ENCODE data around the gene CR1. TPM values are rescaled to one million over a fixed set of nuclear protein-coding genes. Genes with fewer than 3 reads are reported as not detected.

Gene CR1
- total and polyA plus RNA-seq, 2 of the 8 experiments (the other 6 are each of a cell fraction or from before 2014, with no cell fraction given): 0.15 to 0.22 TPM

DNA sequence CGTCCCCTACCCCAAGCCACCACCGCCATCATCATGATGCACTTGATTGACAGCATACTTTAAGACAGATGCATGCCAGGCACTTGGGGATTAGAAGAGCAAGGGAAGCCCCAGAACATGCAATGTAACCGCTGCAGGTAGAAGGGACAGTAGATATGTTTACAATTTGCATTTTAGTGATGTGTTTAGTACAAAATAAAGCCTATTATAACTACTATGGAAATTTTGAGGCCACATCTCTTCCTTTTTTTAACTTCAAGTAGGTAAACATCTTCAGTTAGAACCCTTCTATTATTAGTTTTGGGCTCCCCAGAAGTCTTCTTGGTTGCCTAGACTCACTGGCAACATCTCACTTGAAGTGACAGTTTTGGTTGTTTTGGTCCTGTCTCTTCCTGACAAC, 174.2 kb downstream of the CR1 start:
- Histone ChIP-seq H2AK5ac (ENCODE audit: low read depth, low read length) (no peak overlapping the region), H3K56ac (replicated peaks; ENCODE audit: insufficient read length, low read depth, low read length) (no peak overlapping the region)
- no peak for TF ChIP-seq ASH2L (IDR thresholded peaks at IDR 0.05; ENCODE audit: low read length)
- no peak for TF ChIP-seq PHF8 (conservative IDR thresholded peaks at IDR 0.05; ENCODE audit: low read depth, low read length)
- TF ChIP-seq TAF7 (optimal IDR thresholded peaks at IDR 0.05; ENCODE audit: borderline replicate concordance, low read depth, low read length): no peak
- no peak for TF ChIP-seq CTBP2 (IDR thresholded peaks at IDR 0.05; ENCODE audit: borderline replicate concordance, insufficient read depth, insufficient read length, low read length)
- no peak for TF ChIP-seq RNF2 (IDR thresholded peaks at IDR 0.05; ENCODE audit: borderline replicate concordance, low read depth, low read length, missing control alignments, poor library complexity, severe bottlenecking)
- no peak for TF ChIP-seq RBBP5 (IDR thresholded peaks at IDR 0.05; ENCODE audit: borderline replicate concordance, low read depth, low read length)
- no peak for TF ChIP-seq POLR2A (IDR thresholded peaks at IDR 0.05; ENCODE audit: control extremely low read depth in 1 of 2, low read depth in 2 of 2, low read length in 2 of 2)
- TF ChIP-seq POLR2AphosphoS5 (IDR thresholded peaks at IDR 0.05; ENCODE audit: low read depth, low read length): no peak
- no peak for TF ChIP-seq KDM4A (IDR thresholded peaks at IDR 0.05; ENCODE audit: low read depth, low read length, severe bottlenecking)
- TF ChIP-seq, protein P1, sequence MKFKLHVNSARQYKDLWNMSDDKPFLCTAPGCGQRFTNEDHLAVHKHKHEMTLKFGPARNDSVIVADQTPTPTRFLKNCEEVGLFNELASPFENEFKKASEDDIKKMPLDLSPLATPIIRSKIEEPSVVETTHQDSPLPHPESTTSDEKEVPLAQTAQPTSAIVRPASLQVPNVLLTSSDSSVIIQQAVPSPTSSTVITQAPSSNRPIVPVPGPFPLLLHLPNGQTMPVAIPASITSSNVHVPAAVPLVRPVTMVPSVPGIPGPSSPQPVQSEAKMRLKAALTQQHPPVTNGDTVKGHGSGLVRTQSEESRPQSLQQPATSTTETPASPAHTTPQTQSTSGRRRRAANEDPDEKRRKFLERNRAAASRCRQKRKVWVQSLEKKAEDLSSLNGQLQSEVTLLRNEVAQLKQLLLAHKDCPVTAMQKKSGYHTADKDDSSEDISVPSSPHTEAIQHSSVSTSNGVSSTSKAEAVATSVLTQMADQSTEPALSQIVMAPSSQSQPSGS (IDR thresholded peaks at IDR 0.05; ENCODE audit: low read length): no peak

More for the DNA sequence above, 174.2 kb downstream of the CR1 start:
- H4K91ac ChIP-seq (replicated peaks; ENCODE audit: insufficient read length, low read length): no peak overlapping the region
- no peak overlapping the region for H2BK120ac ChIP-seq (replicated peaks; ENCODE audit: low read depth, low read length)
- H2BK15ac ChIP-seq (ENCODE audit: low read length): no peak overlapping the region
- DNase-seq (ENCODE audit: low read depth in 1 of 2, low spot score in 2 of 2): no peak
- no peaks in the 10 kb centered on the region for H4K20me1 ChIP-seq (replicated peaks in 1 of 2; ENCODE audit: control insufficient read depth in 1 of 2, insufficient read depth in 2 of 2, low read length in 2 of 2)
- CTCF ChIA-PET (ENCODE audit: partially characterized antibody): no interaction called here
- no peak overlapping the region for H3K23ac ChIP-seq (ENCODE audit: insufficient read length)
- H3K4me2 ChIP-seq (ENCODE audit: insufficient read depth in 1 of 2, low read depth in 2 of 2, low read length in 2 of 2): no peak overlapping the region
- no peak overlapping the region for H3K14ac ChIP-seq (ENCODE audit: insufficient read length)
- no peak overlapping the region for H4K8ac ChIP-seq (ENCODE audit: extremely low read depth, insufficient read depth, low read length)
- H3K27ac ChIP-seq (ENCODE audit: low read depth, low read length): no peak overlapping the region
- no peaks in the 10 kb centered on the region; a peak in 1 of 7 replicates for H3K4me1 ChIP-seq (replicated peaks in 1 of 4; ENCODE audit: control insufficient read depth in 3 of 4, insufficient read depth in 4 of 4, low read length in 3 of 4)
- FAIRE-seq: no peak
- no peaks in the 10 kb centered on the region for H3K27me3 ChIP-seq (replicated peaks in 1 of 4; ENCODE audit: control insufficient read depth in 3 of 4, extremely low read depth in 1 of 4, insufficient read depth in 3 of 4, low read length in 3 of 4)
- H2AFZ ChIP-seq (ENCODE audit: low read length): no peak overlapping the region
- no peak overlapping the region for H4K5ac ChIP-seq (ENCODE audit: insufficient read length, low read depth, low read length)
- no peaks in the 10 kb centered on the region for H3K79me2 ChIP-seq (ENCODE audit: control insufficient read depth in 1 of 2, insufficient read depth in 2 of 2, low read length in 2 of 2)
- H2BK5ac ChIP-seq (ENCODE audit: low read depth, low read length): no peak overlapping the region
- peaks cover 0 to 4% of the 10 kb centered on the region in 2 experiments; a peak in 1 of 4 replicates for H3K9me3 ChIP-seq (ENCODE audit: insufficient read depth in 2 of 2, low read depth in 1 of 2, low read length in 1 of 2)
- H3K4me3 ChIP-seq (ENCODE audit: extremely low read depth in 1 of 4, insufficient read depth in 2 of 4, low read depth in 3 of 4, low read length in 4 of 4): no peak overlapping the region
- POLR2A ChIA-PET (ENCODE audit: partially characterized antibody): no interaction called here
- peak overlapping the region; percentile 78; the same call in 1 of the 2 replicates for H2BK12ac ChIP-seq (ENCODE audit: low read depth, low read length)
- H3K36me3 ChIP-seq (ENCODE audit: control insufficient read depth in 2 of 4, insufficient read depth in 4 of 4, low read length in 3 of 4): no peaks in the 10 kb centered on the region
- no peak overlapping the region for H3K18ac ChIP-seq (ENCODE audit: extremely low read depth, low read length)
- H3K79me1 ChIP-seq (ENCODE audit: low read depth, low read length): no peaks in the 10 kb centered on the region
- no peak overlapping the region for H3K4ac ChIP-seq (replicated peaks; ENCODE audit: insufficient read length, low read depth, low read length)
- 93% methylated on average over 3 of the region's 3 CpGs; no CpG with 5 or more reads in 1 of the 2 experiments for WGBS, 2 experiments (ENCODE audit: extremely low coverage in 1 of 2, insufficient coverage in 1 of 2, insufficient read length in 1 of 2, insufficient replicate concordance in 2 of 2, low coverage in 1 of 2, low lambda C conversion rate in 2 of 2, missing lambda C conversion rate in 1 of 2)
- H2BK20ac ChIP-seq (ENCODE audit: low read length): 0 out of 2 replicates have a peak overlapping the region, but pooled peaks have one; percentile 34
- no peaks in the 10 kb centered on the region for H3K23me2 ChIP-seq (ENCODE audit: low read depth, low read length)
- no peak overlapping the region for H3K9ac ChIP-seq (replicated peaks in 1 of 4; ENCODE audit: extremely low read depth in 1 of 4, low read depth in 3 of 4, low read length in 3 of 4)
